Esophagus (tissue), 2 donors: ENCODE data around the gene AMBRA1. TPM values are rescaled to one million over a fixed set of nuclear protein-coding genes. Genes with fewer than 3 reads are reported as not detected.

ENCODE experiments used
- H3K27ac ChIP-seq, 2 donors: one replicate each; pipeline ENCODE4 v1.5.1; 2013; ENCODE audit warnings: low read depth in 2 of 2, mild to moderate bottlenecking in 2 of 2, inconsistent platforms in 1 of 2, low read length in 1 of 2, moderate library complexity in 1 of 2
- H3K27me3 ChIP-seq, 2 donors: one replicate each; pipeline ENCODE4 v1.6.1; 2013; ENCODE audit warnings: low read length in 2 of 2, control low read depth in 1 of 2, mild to moderate bottlenecking in 1 of 2; ENCODE audit not compliant: insufficient read depth in 2 of 2, control insufficient read depth in 1 of 2
- H3K36me3 ChIP-seq, 2 donors: one replicate each; pipeline ENCODE4 v1.6.1; 2013; ENCODE audit warnings: low read length in 1 of 2; ENCODE audit not compliant: control insufficient read depth in 2 of 2, insufficient read depth in 2 of 2
- H3K4me1 ChIP-seq, 2 donors: one replicate each; pipeline ENCODE4 v1.6.1; 2013; ENCODE audit warnings: low read length in 1 of 2; ENCODE audit not compliant: control insufficient read depth in 2 of 2, insufficient read depth in 2 of 2
- H3K4me3 ChIP-seq, 2 donors: one replicate each; pipeline ENCODE4 v1.5.1; 2013; ENCODE audit warnings: low read length in 2 of 2, mild to moderate bottlenecking in 2 of 2, low read depth in 1 of 2, moderate library complexity in 1 of 2
- H3K9me3 ChIP-seq, 2 donors: one replicate each; pipeline ENCODE4 v1.6.1; 2013; ENCODE audit warnings: mild to moderate bottlenecking in 2 of 2, low read depth in 1 of 2, low read length in 1 of 2, moderate library complexity in 1 of 2; ENCODE audit not compliant: control insufficient read depth in 2 of 2, insufficient read depth in 1 of 2
- WGBS, 2 donors: extraction: QIAGEN DNeasy Blood & Tissue Kit; methylation state at CpG; one replicate each; pipeline ENCODE4 v1.1.7; 2013; 5-methylcytosine and 5-hydroxymethylcytosine counted together
- polyA plus RNA-seq, 2 donors: library from polyadenylated mRNA; stranded (reverse); fragments of 200-250 nt; gene quantifications; one replicate each; pipeline ENCODE4 v1.2.3, GENCODE V29; 2013
- donor health status: healthy with polysubstance abuse.
- donor health status: Bipolar disorder and iron deficiency.

AMBRA1 gene
- polyA plus RNA-seq, 2 donors: 9.0 to 11.2 TPM

GRCh38 chr11:46357483-46357936, 236.3 kb downstream of the AMBRA1 start:
- peaks cover 7 to 22% of the 10 kb centered on the region in 2 donors for H3K4me1 ChIP-seq
- 45 to 50% methylated on average over 11 of the region's 11 CpGs for WGBS, 2 donors

GRCh38 chr11:46356924-46357482, 236.8 kb downstream of the AMBRA1 start:
- Histone ChIP-seq H3K4me1 (peaks cover 7 to 23% of the 10 kb centered on the region in 2 donors), H3K27me3 (no peaks in the 10 kb centered on the region), H3K4me3 (no peak overlapping the region), H3K36me3 (peaks cover 0 to 3% of the 10 kb centered on the region in 2 donors), H3K27ac (no peak overlapping the region), H3K9me3 (no peaks in the 10 kb centered on the region)
- WGBS, 2 donors: 79 to 80% methylated on average over 7 of the region's 7 CpGs

More at GRCh38 chr11:46357483-46357936, 236.3 kb downstream of the AMBRA1 start:
- Histone ChIP-seq H3K9me3 (no peaks in the 10 kb centered on the region), H3K4me3 (no peak overlapping the region), H3K36me3 (peaks cover 0 to 3% of the 10 kb centered on the region in 2 donors), H3K27me3 (no peaks in the 10 kb centered on the region), H3K27ac (peak overlapping the region; percentile 24 to 59)

- H3K4me1 ChIP-seq: peaks cover 3 to 29% of the 10 kb centered on the region in 2 donors
- no peak overlapping the region for H3K4me3 ChIP-seq
- no peaks in the 10 kb centered on the region for H3K9me3 ChIP-seq
- H3K27me3 ChIP-seq: no peaks in the 10 kb centered on the region
- H3K27ac ChIP-seq: peak overlapping the region in 1 of 2 donors; percentile 29
- peaks cover 0 to 3% of the 10 kb centered on the region in 2 donors for H3K36me3 ChIP-seq
- WGBS, 2 donors: 25 to 47% methylated on average over 9 of the region's 9 CpGs
These were observed 240.1 kb downstream of the AMBRA1 start for GRCh38 chr11:46353698-46354097.

GRCh38 chr11:46352063-46352841, 241.6 kb downstream of the AMBRA1 start:
- no peaks in the 10 kb centered on the region for H3K9me3 ChIP-seq
- H3K4me1 ChIP-seq: peaks cover 3 to 33% of the 10 kb centered on the region in 2 donors
- no peak overlapping the region for H3K4me3 ChIP-seq
- peak overlapping the region in 1 of 2 donors; percentile 9 for H3K27ac ChIP-seq
- no peaks in the 10 kb centered on the region for H3K27me3 ChIP-seq
- 31 to 44% methylated on average over 33 of the region's 33 CpGs for WGBS, 2 donors
- peaks cover 0 to 3% of the 10 kb centered on the region in 2 donors for H3K36me3 ChIP-seq

- Histone ChIP-seq H3K36me3 (peaks cover 0 to 3% of the 10 kb centered on the region in 2 donors), H3K9me3 (no peaks in the 10 kb centered on the region), H3K4me1 (peaks cover 3 to 35% of the 10 kb centered on the region in 2 donors), H3K27ac (no peak overlapping the region), H3K4me3 (no peak overlapping the region), H3K27me3 (no peaks in the 10 kb centered on the region)
- 57 to 62% methylated on average over 5 of the region's 5 CpGs for WGBS, 2 donors
These were observed 242.2 kb downstream of the AMBRA1 start for GRCh38 chr11:46351606-46352005.

- H3K36me3 ChIP-seq: peaks cover 0 to 3% of the 10 kb centered on the region in 2 donors
- peaks cover 1 to 38% of the 10 kb centered on the region in 2 donors for H3K4me1 ChIP-seq
- WGBS, 2 donors: 50 to 59% methylated on average over 8 of the region's 8 CpGs
- H3K27ac ChIP-seq: no peak overlapping the region
- H3K27me3 ChIP-seq: no peaks in the 10 kb centered on the region
- H3K9me3 ChIP-seq: no peaks in the 10 kb centered on the region
- no peak overlapping the region for H3K4me3 ChIP-seq
These were observed 242.7 kb downstream of the AMBRA1 start for GRCh38 chr11:46351148-46351547.

GRCh38 chr11:46350695-46351094, 243.1 kb downstream of the AMBRA1 start:
- no peak overlapping the region for H3K4me3 ChIP-seq
- no peak overlapping the region for H3K27ac ChIP-seq
- WGBS, 2 donors: 53% methylated on average over 3 of the region's 3 CpGs
- peaks cover 0 to 3% of the 10 kb centered on the region in 2 donors for H3K36me3 ChIP-seq
- no peaks in the 10 kb centered on the region for H3K27me3 ChIP-seq
- peaks cover 2 to 41% of the 10 kb centered on the region in 2 donors for H3K4me1 ChIP-seq
- H3K9me3 ChIP-seq: no peaks in the 10 kb centered on the region

GRCh38 chr11:46348566-46349401, 245.0 kb downstream of the AMBRA1 start:
- H3K36me3 ChIP-seq: peaks cover 0 to 3% of the 10 kb centered on the region in 2 donors
- peaks cover 2 to 41% of the 10 kb centered on the region in 2 donors for H3K4me1 ChIP-seq
- H3K9me3 ChIP-seq: no peaks in the 10 kb centered on the region
- H3K27ac ChIP-seq: peak overlapping the region in 1 of 2 donors; percentile 30
- 47 to 55% methylated on average over 17 to 18 of the region's 18 CpGs for WGBS, 2 donors
- H3K4me3 ChIP-seq: peak overlapping the region; percentile 71 to 84
- H3K27me3 ChIP-seq: no peaks in the 10 kb centered on the region

- peaks cover 2 to 35% of the 10 kb centered on the region in 2 donors for H3K4me1 ChIP-seq
- H3K9me3 ChIP-seq: no peaks in the 10 kb centered on the region
These were observed 246.0 kb downstream of the AMBRA1 start for GRCh38 chr11:46347637-46348311.

More at GRCh38 chr11:46347637-46348311, 246.0 kb downstream of the AMBRA1 start:
- 14 to 20% methylated on average over 58 to 63 of the region's 63 CpGs for WGBS, 2 donors
- Histone ChIP-seq H3K27ac (peak overlapping the region; percentile 40 to 54), H3K27me3 (no peaks in the 10 kb centered on the region), H3K36me3 (no peaks in the 10 kb centered on the region), H3K4me3 (peak overlapping the region; percentile 71 to 84)
